K562 (cell line): ENCODE results near the gene PSMC2. TPM values are rescaled to one million over a fixed set of nuclear protein-coding genes. Genes with fewer than 3 reads are reported as not detected.

Source experiments
- ATF4 ChIP-seq: fragments of 450-650 bp; formaldehyde crosslinking; IDR thresholded peaks from 2 replicates; pipeline ENCODE4 v1.4.0; 2022; ENCODE audit warnings: mild to moderate bottlenecking, moderate library complexity
- BMI1 ChIP-seq: fragments of 150-350 bp; IDR thresholded peaks from 2 replicates; pipeline ENCODE4 v1.6.1; 2014; ENCODE audit warnings: low read length
- CREB3L1 ChIP-seq: fragments of 450-650 bp; IDR thresholded peaks from 2 replicates; pipeline ENCODE4 v1.6.1; 2014; ENCODE audit warnings: low read depth, mild to moderate bottlenecking, moderate library complexity, borderline replicate concordance
- CREM ChIP-seq: IDR thresholded peaks from 2 replicates; pipeline ENCODE4 v1.6.1; 2014; ENCODE audit warnings: antibody characterized with exemption, low read depth
- ELF4 ChIP-seq: fragments of 450-650 bp; formaldehyde crosslinking; IDR thresholded peaks from 2 replicates; pipeline ENCODE4 v1.4.0; 2022; ENCODE audit warnings: missing genetic modification characterization
- HNRNPUL1 ChIP-seq: fragments of 200-400 bp; formaldehyde crosslinking; IDR thresholded peaks from 2 replicates; pipeline ENCODE4 v1.6.1; 2017; ENCODE audit warnings: low read length
- ILF3 ChIP-seq: fragments of 450-650 bp; IDR thresholded peaks from 2 replicates; pipeline ENCODE4 v1.6.1; 2018; ENCODE audit warnings: antibody characterized with exemption, mild to moderate bottlenecking, moderate library complexity, borderline replicate concordance
- IRF2 ChIP-seq: sonication (generic); formaldehyde crosslinking; IDR thresholded peaks from 2 replicates; pipeline ENCODE4 v1.8.1; 2022; ENCODE audit warnings: mild to moderate bottlenecking, missing genetic modification reagents
- L3MBTL2 ChIP-seq: fragments of 450-650 bp; IDR thresholded peaks from 2 replicates; pipeline ENCODE4 v1.6.1; 2016; ENCODE audit warnings: mild to moderate bottlenecking, moderate library complexity
- NFIC ChIP-seq: fragments of 450-650 bp; IDR thresholded peaks from 2 replicates; pipeline ENCODE4 v1.6.1; 2017; ENCODE audit warnings: mild to moderate bottlenecking, inconsistent platforms
- PHF8 ChIP-seq: fragments of 200-600 bp; sonication (generic); IDR thresholded peaks from 2 replicates; pipeline ENCODE4 v1.6.1; 2012; ENCODE audit warnings: mixed run types, mild to moderate bottlenecking, inconsistent platforms, low read length, moderate library complexity, borderline replicate concordance
- POLR2B ChIP-seq: fragments of 450-650 bp; IDR thresholded peaks from 2 replicates; pipeline ENCODE4 v1.6.1; 2018; ENCODE audit warnings: low read depth; ENCODE audit not compliant: partially characterized antibody
- RBM39 ChIP-seq: fragments of 200-400 bp; formaldehyde crosslinking; optimal IDR thresholded peaks from 2 replicates; pipeline ENCODE3; 2018; ENCODE audit warnings: low read depth, low read length
- SMARCC2 ChIP-seq: fragments of 450-650 bp; IDR thresholded peaks from 2 replicates; pipeline ENCODE4 v1.6.1; 2017; ENCODE audit warnings: antibody characterized with exemption, moderate library complexity, mild to moderate bottlenecking, low read depth
- SP2 ChIP-seq: IDR thresholded peaks from 2 replicates; pipeline ENCODE4 v1.6.1; 2011; ENCODE audit warnings: mild to moderate bottlenecking, low read depth, low read length, moderate library complexity; ENCODE audit not compliant: poor library complexity, severe bottlenecking; ENCODE audit errors: extremely low read depth
- SPI1 ChIP-seq: IDR thresholded peaks from 2 replicates; pipeline ENCODE4 v1.6.1; 2011; ENCODE audit warnings: low read depth, low read length, control low read depth, borderline replicate concordance
- TAF9B ChIP-seq: fragments of 450-650 bp; IDR thresholded peaks from 2 replicates; pipeline ENCODE4 v1.6.1; 2018; ENCODE audit warnings: mild to moderate bottlenecking; ENCODE audit not compliant: partially characterized antibody
- XRCC4 ChIP-seq: IDR thresholded peaks from one replicate; pipeline ENCODE4 v1.6.1; 2011; ENCODE audit not compliant: insufficient read depth, insufficient read length; ENCODE audit errors: extremely low read depth
- ZBTB12 ChIP-seq: fragments of 250-450 bp; sonication (Bioruptor Pico); IDR thresholded peaks from 2 replicates; pipeline ENCODE4 v1.4.0; 2020
- ZNF140 ChIP-seq: fragments of 250-450 bp; sonication (Bioruptor Pico); IDR thresholded peaks from 2 replicates; pipeline ENCODE4 v1.8.0; 2021; ENCODE audit warnings: moderate library complexity, mild to moderate bottlenecking, inconsistent platforms
- ZNF212 ChIP-seq: fragments of 450-650 bp; formaldehyde crosslinking; IDR thresholded peaks from 2 replicates; pipeline ENCODE4 v1.4.0; 2020; ENCODE audit warnings: mild to moderate bottlenecking
- ZSCAN32 ChIP-seq: fragments of 450-650 bp; formaldehyde crosslinking; IDR thresholded peaks from 2 replicates; pipeline ENCODE4 v1.4.0; 2020; ENCODE audit warnings: mild to moderate bottlenecking, moderate library complexity
- polyA plus RNA-seq, 8 experiments: library from polyadenylated mRNA; depleted of rRNA in 4 of 8; stranded (reverse) in 5 of 8; unstranded in 3 of 8; fragments of >200 nt; fragmentation: Nextera tagmentation in 2 of 8; fragmentation: Illumina TruSeq in 1 of 8; extraction: Ambion mirVana in 2 of 8; extraction: Trizol in 1 of 8; gene quantifications; 2 replicates each; pipeline versions ENCODE4 v1.2.1 to v1.2.3, GENCODE V29; 2011 to 2014; ENCODE audit warnings: inconsistent platforms in 1 of 8, missing spikeins in 1 of 8
- total RNA-seq, 7 experiments: library from RNA; depleted of rRNA in 6 of 7; stranded (reverse); fragments of >200 nt in 6 of 7; fragmentation: Illumina TruSeq in 2 of 7; extraction: Trizol in 2 of 7; gene quantifications; 2 replicates each; pipeline versions ENCODE4 v1.2.1 to v1.2.3, GENCODE V29; 2011 to 2021; ENCODE audit warnings: low replicate concordance in 1 of 7

The PSMC2 gene
- total and polyA plus RNA-seq, 9 of the 15 experiments (the other 6 are each of a cell fraction or from before 2014, with no cell fraction given) = 316 to 1,105 (median 511) TPM

- no peak for TF ChIP-seq ILF3
- no peak for TF ChIP-seq XRCC4
- no peak for TF ChIP-seq SP2
- peak; percentile 91 for TF ChIP-seq TAF9B
- no peak for TF ChIP-seq ZNF212 (CRISPR knock-in tag)
- TF ChIP-seq L3MBTL2 = peak; percentile 42; the same call in 1 of the 2 replicates
- TF ChIP-seq HNRNPUL1 = no peak
- TF ChIP-seq CREM = peak; percentile 75; the same call in 1 of the 2 replicates
- peak; percentile 96 for TF ChIP-seq PHF8
- no peak for TF ChIP-seq ZSCAN32 (CRISPR knock-in tag)
- no peak for TF ChIP-seq IRF2 (CRISPR knock-in tag)
- peak; percentile 81 for TF ChIP-seq POLR2B
- no peak for TF ChIP-seq SMARCC2
- peak; percentile 84 for TF ChIP-seq CREB3L1
- TF ChIP-seq BMI1 = no peak
- no peak for TF ChIP-seq ZNF140 (CRISPR knock-in tag)
- TF ChIP-seq NFIC = peak; percentile 52
- no peak for TF ChIP-seq ELF4 (CRISPR knock-in tag)
- no peak for TF ChIP-seq RBM39
- no peak for TF ChIP-seq ZBTB12 (CRISPR knock-in tag)
- 0 out of 2 replicates have a peak, but pooled peaks have one; percentile 16 for TF ChIP-seq SPI1
- 0 out of 2 replicates have a peak, but pooled peaks have one; percentile 24 for TF ChIP-seq ATF4 (CRISPR knock-in tag)
These were observed at the start of gene PSMC2 (continued) for GRCh38 chr7:103347507-103348267.
